Measurements from ENCODE around the gene FXR2.
"Not testable (repeated sequence)": the region's sequence is repeated elsewhere in the genome, so short reads cannot be mapped to it uniquely, and the experiment has no call there.

FXR2 gene

DNA sequence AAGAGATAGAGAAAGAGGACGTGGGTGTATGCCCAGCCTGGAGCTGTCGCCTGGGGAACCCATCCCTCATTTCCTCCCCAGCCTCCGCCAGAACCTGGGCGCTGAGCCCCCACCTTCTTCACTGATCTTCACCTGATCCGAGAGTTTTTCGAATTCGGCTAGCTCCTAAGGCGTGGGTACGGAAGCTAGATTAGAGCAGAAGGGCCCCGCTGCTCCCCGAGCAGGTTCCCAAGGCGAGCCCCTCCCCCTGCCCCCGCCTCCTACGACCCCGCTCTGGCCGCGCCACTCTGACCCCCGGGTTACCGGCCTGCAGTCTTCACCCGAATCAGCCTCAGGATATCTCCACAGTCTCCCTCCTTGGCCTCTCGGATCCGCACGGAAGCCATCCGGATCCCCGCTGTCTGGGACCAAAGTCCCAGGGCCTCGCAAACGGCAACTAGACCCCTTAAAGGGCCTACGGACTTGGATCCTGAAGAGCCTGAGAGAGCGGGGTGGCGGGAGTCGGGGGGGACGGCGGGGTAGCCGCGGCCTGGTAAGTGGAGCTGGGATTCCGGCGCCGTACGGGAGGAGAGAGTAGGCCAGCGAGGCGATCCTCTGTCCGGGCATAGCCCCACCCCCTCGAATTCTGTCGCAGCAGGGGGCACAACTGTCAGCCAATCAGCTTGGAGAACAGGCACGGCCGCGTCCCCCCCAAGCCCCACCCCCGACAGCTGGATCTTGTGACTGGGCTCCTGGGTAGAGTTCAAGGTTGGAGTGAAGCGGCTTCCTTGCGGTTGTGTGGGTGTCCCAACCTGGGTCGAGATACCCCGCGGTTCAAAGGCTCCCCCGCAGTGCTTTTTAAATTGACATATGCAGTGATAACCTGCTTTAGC lies 12.8 kb upstream of the FXR2 start, which contains the start of gene SAT2:
TSS of gene SAT2 (minus strand) at position 572 of the 872 bp plus-strand sequence. CDS start at position 386, 186 bp downstream.
- DNase-seq = peak; percentile 79

- no peak for DNase-seq
These were observed 12.2 kb upstream of the FXR2 start for GRCh38 chr17:7626956-7627249.

- no peak for DNase-seq
These were observed 11.6 kb upstream of the FXR2 start for GRCh38 chr17:7626307-7626706.

GRCh38 chr17:7625749-7626148 lies 11.1 kb upstream of the FXR2 start:
- not testable (repeated sequence) for DNase-seq

DNA sequence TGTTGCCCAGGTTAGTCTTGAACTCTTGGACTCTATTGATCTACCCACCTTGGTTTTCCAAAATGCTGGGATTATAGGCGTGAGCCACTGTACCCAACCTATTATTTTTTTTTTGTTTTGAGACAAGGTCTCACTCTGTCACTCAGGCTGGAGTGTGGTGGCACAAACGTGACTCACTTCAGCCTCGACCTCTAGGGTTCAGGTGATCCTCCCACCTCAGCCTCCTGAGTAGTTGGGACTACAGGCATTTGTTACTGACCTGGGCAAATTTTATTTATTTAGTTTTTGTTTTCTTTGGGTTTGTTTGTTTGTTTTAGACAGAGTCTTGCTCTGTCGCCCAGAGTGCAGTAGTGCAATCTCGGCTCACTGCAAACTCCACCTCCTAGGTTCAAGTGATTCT lies 9.0 kb upstream of the FXR2 start:
- DNase-seq = no peak

- no peak for DNase-seq
These were observed 6.1 kb upstream of the FXR2 start for GRCh38 chr17:7620835-7621234.

DNA sequence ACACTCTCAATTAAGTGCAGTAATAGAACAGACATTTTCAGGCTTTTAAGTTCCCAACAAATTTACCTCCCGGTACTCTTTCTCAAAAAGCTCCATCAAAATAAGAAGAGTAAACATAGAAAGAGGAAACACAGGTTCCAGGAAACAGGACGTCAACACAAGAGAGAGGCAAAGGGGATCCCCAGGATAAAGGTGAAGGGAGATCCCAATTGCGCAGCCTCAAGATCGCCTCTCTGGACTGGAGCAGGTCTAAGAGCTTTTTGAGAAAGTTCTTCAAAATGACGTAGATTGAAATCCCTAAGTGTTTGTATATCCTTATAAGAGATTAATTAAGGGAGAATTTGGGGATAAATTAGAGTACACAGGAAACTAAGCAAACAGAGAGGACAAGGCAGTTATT lies 3.9 kb upstream of the FXR2 start:
- DNase-seq = no peak

DNA sequence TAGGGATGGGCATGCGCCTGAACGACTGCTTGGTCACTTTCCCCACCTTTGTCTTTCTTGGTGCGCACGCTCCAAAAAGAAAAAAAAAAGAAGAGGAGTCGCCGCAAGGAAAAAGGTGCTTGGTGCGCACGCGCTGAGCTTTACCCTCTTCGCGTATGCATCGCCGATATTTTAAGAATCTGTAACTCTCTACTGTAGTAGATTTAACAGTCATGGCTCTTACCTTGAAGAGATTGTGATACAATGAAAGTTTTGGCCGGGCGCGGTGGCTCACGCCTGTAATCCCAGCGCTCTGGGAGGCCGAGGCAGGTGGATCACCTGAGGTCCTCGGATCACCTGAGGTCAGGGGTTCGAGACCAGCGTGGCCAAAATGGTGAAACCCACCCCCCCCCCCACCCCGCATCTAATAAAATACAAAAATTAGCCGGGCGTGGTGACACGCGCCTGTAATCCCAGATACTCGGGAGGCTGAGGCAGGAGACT lies 609 bp upstream of the FXR2 start:
- DNase-seq = no peak

- DNase-seq = no peak
These were observed 800 bp downstream of the FXR2 start for GRCh38 chr17:7613769-7614424.

DNA sequence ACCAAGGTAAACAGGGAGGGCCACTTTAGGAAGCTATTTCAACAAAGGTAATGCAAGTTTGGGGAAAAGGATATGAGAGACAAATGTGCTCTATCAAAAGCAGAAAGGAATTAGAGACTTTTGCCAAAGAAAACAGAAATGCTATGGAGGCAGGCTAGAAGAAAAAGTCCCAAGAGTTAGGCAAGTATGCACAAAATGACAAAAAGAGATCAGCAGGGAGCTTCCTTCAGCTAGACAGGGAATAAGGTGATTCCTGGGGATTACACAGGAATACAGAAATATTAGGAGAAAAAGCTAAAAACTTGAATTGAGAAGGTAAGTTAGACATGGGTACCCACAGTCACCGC lies 2.4 kb downstream of the FXR2 start:
- no peak for DNase-seq

DNA sequence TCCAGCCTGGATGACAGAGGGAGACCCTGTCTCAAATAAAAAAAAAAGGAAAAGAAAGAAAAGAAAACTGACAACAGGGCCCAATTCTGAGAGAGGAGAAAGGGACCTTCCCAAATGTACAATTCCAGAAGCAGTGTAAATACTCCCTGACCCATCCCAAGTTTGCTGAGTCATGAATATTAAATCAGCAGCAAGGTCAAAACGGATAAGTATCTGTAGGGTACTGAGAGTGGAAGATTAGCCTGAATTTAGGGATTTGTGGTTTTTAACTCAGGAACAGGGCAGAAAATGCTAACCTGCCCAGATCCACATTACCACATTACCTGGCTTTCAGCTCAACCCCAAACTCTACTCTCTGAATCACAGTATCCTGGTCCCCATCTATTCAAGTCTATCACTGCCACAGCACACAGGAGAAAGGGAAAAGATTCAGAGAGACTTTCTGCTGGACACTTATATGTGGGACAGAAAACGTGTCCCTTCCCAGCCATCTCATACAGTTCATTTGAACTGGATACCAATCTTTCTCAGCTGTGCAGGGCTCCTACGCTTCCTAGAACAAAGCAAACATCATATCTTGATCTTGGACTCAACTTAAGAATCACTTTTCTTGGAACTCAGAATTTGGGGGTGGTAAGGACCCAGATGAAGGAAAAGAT lies 2.9 kb downstream of the FXR2 start:
- no peak for DNase-seq

GRCh38 chr17:7610641-7611040 lies 4.1 kb downstream of the FXR2 start:
- no peak for DNase-seq

- no peak for DNase-seq
These were observed 8.4 kb downstream of the FXR2 start for GRCh38 chr17:7606280-7606679.

GRCh38 chr17:7597561-7597960 lies 17.1 kb downstream of the FXR2 start:
- DNase-seq = not testable (repeated sequence)

- no peak for DNase-seq
These were observed 21.4 kb downstream of the FXR2 start for GRCh38 chr17:7593296-7593695.

DNA sequence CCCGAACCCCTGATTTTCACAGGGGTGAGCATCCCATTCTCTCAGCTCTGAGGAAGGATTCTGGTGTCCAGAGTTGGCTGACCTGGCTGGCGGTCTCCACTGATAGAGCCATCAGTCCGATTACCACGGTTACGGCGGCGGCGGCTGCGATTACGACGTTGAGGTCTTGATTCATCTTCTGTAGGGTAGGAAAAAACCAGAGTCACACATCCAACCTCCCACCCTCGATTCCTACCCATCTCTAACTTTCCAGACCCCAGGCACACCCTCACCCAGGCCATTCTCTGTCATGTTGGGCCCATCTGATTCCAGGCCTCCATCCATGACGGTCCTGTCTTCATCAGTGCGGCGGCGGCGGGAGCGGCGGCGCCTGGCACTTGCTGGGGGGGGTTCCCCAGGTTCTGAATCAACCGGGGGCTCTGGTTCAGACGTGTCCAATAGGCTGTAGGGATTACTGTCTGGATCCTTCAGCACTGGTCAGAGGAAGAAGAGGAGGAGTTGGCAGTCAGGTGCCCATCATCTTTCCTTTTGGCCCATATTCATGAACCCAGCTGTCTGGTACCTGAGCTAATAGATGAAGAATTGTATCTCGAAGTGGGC lies 22.2 kb downstream of the FXR2 start:
- DNase-seq = no peak

DNA sequence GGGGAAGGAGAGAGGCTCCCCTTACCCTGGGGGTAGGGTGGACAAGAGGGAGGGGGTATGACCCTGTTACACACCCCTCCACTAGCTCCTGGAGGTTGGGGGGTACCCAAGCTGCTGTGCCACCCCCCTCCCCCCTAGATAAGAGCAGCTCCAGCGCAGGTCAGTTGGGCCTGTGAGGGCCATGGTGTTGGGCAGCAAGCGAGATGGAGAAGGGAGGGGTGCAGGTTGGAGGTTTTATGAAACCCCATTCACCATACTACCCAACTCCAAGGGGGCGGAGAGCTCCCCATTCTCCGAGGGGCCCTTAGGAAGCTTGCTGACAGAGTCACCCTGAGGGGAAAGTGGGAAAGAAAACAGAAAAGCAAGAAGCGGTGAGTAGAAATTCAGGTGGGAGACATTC lies 23.1 kb downstream of the FXR2 start:
- DNase-seq = no peak

DNA sequence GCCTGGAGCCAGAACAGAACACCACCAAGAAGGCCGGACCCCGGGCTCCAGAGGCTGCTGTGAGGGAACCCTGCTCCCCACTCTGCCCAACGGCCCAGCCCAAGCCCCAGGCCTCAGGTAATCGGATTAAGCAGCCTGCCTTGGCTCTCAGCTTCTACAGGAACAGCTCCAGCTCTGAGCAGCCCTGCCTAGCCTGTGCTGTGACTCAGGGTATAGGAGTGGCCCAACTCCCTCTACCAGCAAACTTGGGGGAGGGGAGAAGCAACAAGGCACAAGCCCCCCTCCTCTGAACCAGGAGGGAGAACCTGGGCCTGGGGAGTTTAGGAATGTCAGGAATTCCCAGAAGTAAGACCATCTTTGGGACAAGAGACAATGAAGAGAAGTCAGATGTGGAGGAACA lies 24.0 kb downstream of the FXR2 start:
- DNase-seq = no peak

DNA sequence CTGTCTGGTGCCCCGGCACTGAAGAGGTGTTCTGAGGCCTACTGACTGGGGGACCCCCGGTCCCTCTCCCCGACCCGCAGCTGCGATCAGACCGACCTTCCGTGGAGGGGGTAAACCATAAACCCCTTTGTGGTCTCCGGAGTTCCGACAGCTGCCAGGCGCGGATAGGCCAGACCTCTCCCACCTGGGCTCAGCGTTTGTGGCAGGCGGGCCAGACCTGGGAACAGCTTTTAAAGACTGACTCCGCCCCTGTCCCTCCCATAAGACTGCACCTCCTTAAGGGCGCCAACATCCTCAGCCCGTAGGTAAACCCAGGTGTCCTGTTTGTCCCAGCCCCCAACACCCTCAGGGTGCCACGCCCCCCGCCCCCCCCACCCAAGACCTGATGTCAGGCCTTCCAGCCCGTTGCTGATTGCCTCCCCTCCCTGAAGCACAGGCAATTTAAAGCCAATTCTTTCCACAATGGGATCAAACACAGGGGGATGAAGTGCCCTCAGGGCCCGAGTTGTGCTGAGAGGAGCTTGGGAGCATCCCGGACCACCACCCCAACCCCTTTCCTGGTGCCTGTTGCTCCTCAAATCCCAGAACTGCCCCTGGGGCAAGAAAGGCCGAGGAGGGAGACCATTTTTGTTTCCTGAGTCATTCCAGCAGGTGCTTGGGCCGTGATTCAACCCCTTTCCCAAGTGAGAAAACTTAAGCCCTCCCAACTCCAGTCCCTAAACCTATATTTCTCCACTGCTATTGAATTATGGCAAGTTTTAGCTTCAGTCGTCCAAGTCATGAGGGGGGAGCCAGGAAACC lies 24.6 kb downstream of the FXR2 start, which contains the start of gene SOX15:
TSS of gene SOX15 (minus strand) at position 204 of the 801 bp plus-strand sequence. CDS start 418 bp downstream, outside the sequence.
- DNase-seq = no peak

DNA sequence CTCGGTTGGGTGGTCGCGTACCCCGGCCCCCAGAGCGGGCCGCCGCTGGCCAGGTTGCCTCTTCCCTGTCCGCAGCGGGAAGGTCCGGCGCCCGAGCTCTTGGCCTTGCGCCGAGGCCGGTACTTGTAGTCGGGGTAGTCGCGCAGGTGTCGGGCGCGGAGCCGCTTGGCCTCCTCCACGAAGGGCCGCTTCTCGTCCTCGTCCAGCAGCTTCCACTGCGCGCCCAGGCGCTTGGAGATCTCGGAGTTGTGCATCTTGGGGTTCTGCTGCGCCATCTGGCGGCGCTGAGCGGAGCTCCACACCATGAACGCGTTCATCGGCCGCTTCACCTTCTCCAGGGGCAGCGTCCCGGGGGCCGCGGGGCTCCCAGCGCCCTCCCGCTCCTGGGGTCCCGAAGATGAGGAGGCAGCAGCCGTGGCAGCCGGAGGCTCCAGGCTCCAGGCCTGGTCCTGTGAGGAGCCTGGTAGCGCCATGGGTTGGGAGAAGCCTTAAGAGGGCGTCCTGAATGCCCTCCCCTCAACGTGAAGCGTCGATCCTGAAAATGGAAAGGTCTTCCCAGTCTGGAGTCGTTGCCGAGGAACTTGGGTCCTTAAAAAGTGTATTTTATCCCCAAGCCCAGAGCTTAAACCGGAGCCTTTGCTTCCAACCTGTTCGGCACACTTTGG lies 25.4 kb downstream of the FXR2 start:
- DNase-seq = peak; percentile 62

DNA sequence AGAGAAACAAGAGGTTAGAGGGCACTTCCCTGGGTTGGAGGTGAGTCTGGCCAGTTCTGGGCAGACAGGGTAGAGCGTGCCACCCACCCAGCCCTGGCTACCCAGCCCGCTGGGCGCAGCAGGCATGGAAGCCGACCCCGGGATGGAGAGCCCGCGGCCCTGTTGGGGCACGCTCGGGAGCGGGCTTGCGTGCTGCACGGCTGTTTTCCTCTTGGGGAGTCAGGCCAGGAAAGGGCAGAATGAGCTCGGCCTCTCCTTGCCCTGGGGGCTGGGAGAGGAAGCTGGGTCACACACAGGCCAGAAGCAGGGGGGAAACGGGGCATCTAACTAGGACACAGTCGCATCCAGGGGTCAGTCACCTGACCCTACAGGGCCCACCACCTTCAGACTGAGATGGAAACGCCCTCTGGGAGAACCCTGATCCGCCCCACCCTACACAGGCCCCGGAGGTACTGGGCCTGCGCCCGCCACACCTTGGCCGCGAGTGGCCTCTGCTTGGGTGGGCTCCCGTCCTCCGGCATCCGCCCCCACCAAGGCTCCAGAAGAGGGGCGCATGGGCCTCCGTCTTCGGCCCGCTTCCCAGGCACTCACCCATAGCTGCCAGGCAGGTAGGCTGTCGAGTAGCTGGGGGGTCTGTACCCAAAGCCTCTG lies 26.0 kb downstream of the FXR2 start:
- DNase-seq = no peak

Measured in stimulated activated CD4-positive, alpha-beta T cell treated with anti-CD3 and anti-CD28 coated beads, Interleukin-12 subunit alpha, Interleukin-12 subunit beta, amount 100 ng/mL, for 4 hours (primary cell).